GM18511 (cell line): Measurements from ENCODE around the gene LDB2.

ENCODE experiments used
- ATAC-seq: cut with Tn5 transposase; IDR thresholded peaks from one replicate; pipeline ENCODE4 v1.9.1; 2021; ENCODE audit warnings: mild to moderate bottlenecking, moderate library complexity; ENCODE audit not compliant: unreplicated experiment

Gene LDB2

GRCh38 chr4:16692961-16693506, 205.4 kb downstream of the LDB2 start:
- ATAC-seq: no peak

GRCh38 chr4:16692524-16692923, 205.9 kb downstream of the LDB2 start:
- ATAC-seq: no peak

- no peak for ATAC-seq
These were observed 206.4 kb downstream of the LDB2 start for GRCh38 chr4:16692046-16692445.

GRCh38 chr4:16691450-16691849, 207.0 kb downstream of the LDB2 start:
- ATAC-seq: no peak

- no peak for ATAC-seq
These were observed 210.6 kb downstream of the LDB2 start for GRCh38 chr4:16687845-16688244.

- ATAC-seq: no peak
These were observed 211.4 kb downstream of the LDB2 start for GRCh38 chr4:16687011-16687410.

GRCh38 chr4:16686195-16686594, 212.2 kb downstream of the LDB2 start:
- no peak for ATAC-seq

- no peak for ATAC-seq
These were observed 212.9 kb downstream of the LDB2 start for GRCh38 chr4:16685536-16685935.

- ATAC-seq: no peak
These were observed 213.5 kb downstream of the LDB2 start for GRCh38 chr4:16684935-16685334.

- no peak for ATAC-seq
These were observed 214.3 kb downstream of the LDB2 start for GRCh38 chr4:16684097-16684496.

- no peak for ATAC-seq
These were observed 215.5 kb downstream of the LDB2 start for GRCh38 chr4:16682975-16683374.

- no peak for ATAC-seq
These were observed 221.2 kb downstream of the LDB2 start for GRCh38 chr4:16677001-16677944.

GRCh38 chr4:16676230-16676770, 222.1 kb downstream of the LDB2 start:
- ATAC-seq: no peak

GRCh38 chr4:16674082-16674481, 224.4 kb downstream of the LDB2 start:
- ATAC-seq: no peak

GRCh38 chr4:16672421-16672820, 226.0 kb downstream of the LDB2 start:
- ATAC-seq: no peak

GRCh38 chr4:16671741-16672140, 226.7 kb downstream of the LDB2 start:
- no peak for ATAC-seq

- no peak for ATAC-seq
These were observed 227.7 kb downstream of the LDB2 start for GRCh38 chr4:16670727-16671126.

GRCh38 chr4:16669036-16669435, 229.4 kb downstream of the LDB2 start:
- ATAC-seq: no peak

- no peak for ATAC-seq
These were observed 230.0 kb downstream of the LDB2 start for GRCh38 chr4:16668488-16668887.

GRCh38 chr4:16667464-16667863, 231.0 kb downstream of the LDB2 start:
- ATAC-seq: no peak

GRCh38 chr4:16665942-16666551, 232.4 kb downstream of the LDB2 start:
- no peak for ATAC-seq

- ATAC-seq: no peak
These were observed 234.7 kb downstream of the LDB2 start for GRCh38 chr4:16663732-16664131.
